GM12874 (cell line): ENCODE measurements around the gene ST3GAL3.

Source experiments
- CTCF ChIP-seq: IDR thresholded peaks from 2 replicates; pipeline ENCODE4 v1.5.1; 2011; ENCODE audit warnings: low read depth, mild to moderate bottlenecking, control low read depth, low read length, moderate library complexity; ENCODE audit not compliant: insufficient read depth

ST3GAL3 gene

GRCh38 chr1:43887748-43888147 is 180.4 kb downstream of the ST3GAL3 start:
- no peak for TF ChIP-seq CTCF

GRCh38 chr1:43890815-43891214 is 183.5 kb downstream of the ST3GAL3 start:
- no peak for TF ChIP-seq CTCF

GRCh38 chr1:43893006-43893405 is 185.7 kb downstream of the ST3GAL3 start:
- no peak for TF ChIP-seq CTCF

GRCh38 chr1:43898981-43899380 is 191.6 kb downstream of the ST3GAL3 start:
- no peak for TF ChIP-seq CTCF

- TF ChIP-seq CTCF = no peak
Measured at GRCh38 chr1:43900386-43900785, 193.1 kb downstream of the ST3GAL3 start.

- TF ChIP-seq CTCF = no peak
Measured at GRCh38 chr1:43901196-43901961, 194.0 kb downstream of the ST3GAL3 start.

- no peak for TF ChIP-seq CTCF
Measured at GRCh38 chr1:43902058-43902831, 194.9 kb downstream of the ST3GAL3 start.
